ENCODE measurements around the gene TNIK. TPM values are rescaled to one million over a fixed set of nuclear protein-coding genes. Genes with fewer than 3 reads are reported as not detected.

Gene TNIK
- total and polyA plus RNA-seq, 2 of the 13 experiments (the other 11 are each of a cell fraction or from before 2014, with no cell fraction given): 0.15 to 0.22 TPM

- TF ChIP-seq NR0B2 (CRISPR knock-in tag; IDR thresholded peaks at IDR 0.05) (no peak), RCOR2 (CRISPR knock-in tag; IDR thresholded peaks at IDR 0.05) (no peak)
These were observed 120.6 kb downstream of the TNIK start (continued) for GRCh38 chr3:171339598-171339997.

- no peak overlapping the region for H2AFZ ChIP-seq (ENCODE audit: low read length)
- DNase-seq (ENCODE audit: low spot score) (no peak), FAIRE-seq (no peak), ATAC-seq (no peak)
- ChIA-PET CTCF (ENCODE audit: low intra/inter-chr PET ratio, low total read pairs) (no interaction called here), POLR2A (no interaction called here)
- no peaks in the 10 kb centered on the region for H3K36me3 ChIP-seq (replicated peaks in 1 of 2; ENCODE audit: control insufficient read depth in 1 of 2, insufficient read depth in 2 of 2, low read length in 2 of 2)
- no peaks in the 10 kb centered on the region for H3K79me2 ChIP-seq (ENCODE audit: insufficient read depth, low read length)
- no peaks in the 10 kb centered on the region for H3K4me1 ChIP-seq (ENCODE audit: insufficient read depth, low read length)
- intact Hi-C loops (cut with micrococcal nuclease; ENCODE audit: unreplicated experiment): no loop called here
- no peaks in the 10 kb centered on the region; a peak in 1 of 5 replicates for H3K27me3 ChIP-seq (ENCODE audit: control insufficient read depth in 1 of 2, insufficient read depth in 2 of 2, low read length in 2 of 2)
- H3K4me3 ChIP-seq (replicated peaks in 1 of 3; ENCODE audit: insufficient read depth in 1 of 3, low read depth in 2 of 3, low read length in 3 of 3): no peak overlapping the region
- no peaks in the 10 kb centered on the region for H4K20me1 ChIP-seq (ENCODE audit: insufficient read depth, low read length)
- H3K4me2 ChIP-seq (ENCODE audit: low read depth, low read length): no peak overlapping the region
- in situ Hi-C loops (cut with HindIII; ENCODE audit: extremely low pct_ligation_motif_present, low pct_unique_long_range_greater_than_20kb): no loop called here
- H3K9ac ChIP-seq (ENCODE audit: insufficient read depth, low read depth, low read length): no peak overlapping the region
- 47% methylated on average over 1 of the region's 1 CpG for WGBS (ENCODE audit: low lambda C conversion rate)
- TF ChIP-seq AFF4 (CRISPR knock-in tag; IDR thresholded peaks at IDR 0.05) (no peak), ZNF235 (CRISPR knock-in tag; IDR thresholded peaks at IDR 0.05; ENCODE audit: borderline replicate concordance) (no peak), NPAS2 (CRISPR knock-in tag; IDR thresholded peaks at IDR 0.05; ENCODE audit: borderline replicate concordance) (no peak), GLMP (CRISPR knock-in tag; IDR thresholded peaks at IDR 0.05; ENCODE audit: borderline replicate concordance) (no peak), THRA (CRISPR knock-in tag; IDR thresholded peaks at IDR 0.05; ENCODE audit: borderline replicate concordance) (no peak), MLXIP (CRISPR knock-in tag; IDR thresholded peaks at IDR 0.05; ENCODE audit: borderline replicate concordance) (no peak), ZNF878 (CRISPR knock-in tag; IDR thresholded peaks at IDR 0.05) (no peak), RBM39 (IDR thresholded peaks at IDR 0.05; ENCODE audit: low read depth, low read length, poor library complexity, severe bottlenecking) (no peak), ZFP36L1 (CRISPR knock-in tag; IDR thresholded peaks at IDR 0.05) (no peak), TBP (CRISPR knock-in tag; IDR thresholded peaks at IDR 0.05) (no peak)
- H3K27ac ChIP-seq (ENCODE audit: extremely low read length, insufficient read depth, low read length): no peak overlapping the region
- BruUV-seq (replicated peaks): no TSS peak
- no peaks in the 10 kb centered on the region for H3K9me3 ChIP-seq (ENCODE audit: low read length)
These were observed 123.8 kb downstream of the TNIK start for GRCh38 chr3:171336406-171336805.

All from HepG2 (cell line).